ENCODE results near the gene MRPL9.
A peak's percentile ranks its signal among the peaks of the same experiment; 100 is the strongest.

Gene MRPL9

GRCh38 chr1:151718666-151719065 is 44.6 kb downstream of the MRPL9 start:
- peaks cover 9 to 70% (median 46%) of the 10 kb centered on the region in 5 experiments for H3K27me3 ChIP-seq (replicated peaks in 2 of 5; ENCODE audit: control insufficient read depth in 4 of 5, insufficient read depth in 5 of 5, low read length in 4 of 5)
- POLR2A ChIA-PET: no interaction called here
- no peak overlapping the region for H3K4me3 ChIP-seq (ENCODE audit: control insufficient read depth in 1 of 7, extremely low read depth in 1 of 7, insufficient read depth in 4 of 7, low read depth in 2 of 7, low read length in 6 of 7)
- no peak for DNase-seq
- H3K9me3 ChIP-seq (ENCODE audit: control extremely low read depth in 1 of 5, control insufficient read depth in 4 of 5, insufficient read depth in 2 of 5, low read depth in 1 of 5, low read length in 4 of 5): no peaks in the 10 kb centered on the region
- CTCF ChIA-PET: interaction anchor here (1.5 kb wide), 1 partner anchor 16 kb away, joined by 4 read pairs; no protein-coding TSS in a partner anchor
- H3K4me1 ChIP-seq (ENCODE audit: control extremely low read depth in 1 of 4, control insufficient read depth in 4 of 4, insufficient read depth in 4 of 4, low read length in 3 of 4): peaks cover 14 to 27% (median 16%) of the 10 kb centered on the region in 4 experiments
- no peaks in the 10 kb centered on the region for H3K36me3 ChIP-seq (ENCODE audit: control insufficient read depth in 4 of 4, insufficient read depth in 4 of 4, low read length in 3 of 4)
- no peak overlapping the region for H3K27ac ChIP-seq (ENCODE audit: insufficient read depth in 1 of 2, low read depth in 1 of 2, low read length in 2 of 2, poor library complexity in 1 of 2, severe bottlenecking in 2 of 2)
- no CpG with 5 or more reads among the region's 4 CpGs for WGBS (ENCODE audit: insufficient coverage)

GRCh38 chr1:151718011-151718431 is 45.3 kb downstream of the MRPL9 start:
- DNase-seq: no peak
- Histone ChIP-seq H3K9me3 (ENCODE audit: control extremely low read depth in 1 of 5, control insufficient read depth in 4 of 5, insufficient read depth in 2 of 5, low read depth in 1 of 5, low read length in 4 of 5) (no peaks in the 10 kb centered on the region), H3K4me1 (ENCODE audit: control extremely low read depth in 1 of 4, control insufficient read depth in 4 of 4, insufficient read depth in 4 of 4, low read length in 3 of 4) (peaks cover 14 to 27% (median 16%) of the 10 kb centered on the region in 4 experiments), H3K36me3 (ENCODE audit: control insufficient read depth in 4 of 4, insufficient read depth in 4 of 4, low read length in 3 of 4) (no peaks in the 10 kb centered on the region), H3K27me3 (replicated peaks in 2 of 5; ENCODE audit: control insufficient read depth in 4 of 5, insufficient read depth in 5 of 5, low read length in 4 of 5) (peaks cover 9 to 68% (median 46%) of the 10 kb centered on the region in 5 experiments), H3K4me3 (ENCODE audit: control insufficient read depth in 1 of 7, extremely low read depth in 1 of 7, insufficient read depth in 4 of 7, low read depth in 2 of 7, low read length in 6 of 7) (no peak overlapping the region), H3K27ac (ENCODE audit: insufficient read depth in 1 of 2, low read depth in 1 of 2, low read length in 2 of 2, poor library complexity in 1 of 2, severe bottlenecking in 2 of 2) (no peak overlapping the region)
- WGBS (ENCODE audit: insufficient coverage): 69% methylated on average over 2 of the region's 4 CpGs
- POLR2A ChIA-PET: no interaction called here
- CTCF ChIA-PET: interaction anchor here (1.4 to 1.5 kb wide), 3 partner anchors 16 to 163 kb away, joined by 3 to 4 read pairs (median 4); no protein-coding TSS in a partner anchor

- Histone ChIP-seq H3K27ac (ENCODE audit: insufficient read depth in 1 of 2, low read depth in 1 of 2, low read length in 2 of 2, poor library complexity in 1 of 2, severe bottlenecking in 2 of 2) (no peak within 1 kb of the TSS), H3K36me3 (ENCODE audit: control insufficient read depth in 4 of 4, insufficient read depth in 4 of 4, low read length in 3 of 4) (no peaks in the 10 kb centered on the region), H3K4me3 (ENCODE audit: control insufficient read depth in 1 of 7, extremely low read depth in 1 of 7, insufficient read depth in 4 of 7, low read depth in 2 of 7, low read length in 6 of 7) (peak within 1 kb of the TSS in 1 of 7 experiments; percentile 38), H3K4me1 (ENCODE audit: control extremely low read depth in 1 of 4, control insufficient read depth in 4 of 4, insufficient read depth in 4 of 4, low read length in 3 of 4) (peaks cover 14 to 24% (median 15%) of the 10 kb centered on the region in 4 experiments), H3K27me3 (replicated peaks in 2 of 5; ENCODE audit: control insufficient read depth in 4 of 5, insufficient read depth in 5 of 5, low read length in 4 of 5) (peaks cover 7 to 58% (median 39%) of the 10 kb centered on the region in 5 experiments), H3K9me3 (ENCODE audit: control extremely low read depth in 1 of 5, control insufficient read depth in 4 of 5, insufficient read depth in 2 of 5, low read depth in 1 of 5, low read length in 4 of 5) (no peaks in the 10 kb centered on the region)
- ChIA-PET CTCF (interaction anchor here (1.1 to 1.5 kb wide), 3 partner anchors 23 to 164 kb away, joined by 3 to 5 read pairs (median 4); no protein-coding TSS in a partner anchor), POLR2A (no interaction called here)
- DNase-seq: peak; percentile 42 to 72 (median 72)
- WGBS (ENCODE audit: insufficient coverage): 6% methylated on average over 15 of the region's 27 CpGs
These were observed 46.3 kb downstream of the MRPL9 start, which contains the start of gene CELF3 for GRCh38 chr1:151716771-151717631. Gene CELF3, minus strand, starts transcription at chr1:151716803. Its CDS starts 783 bp downstream, at chr1:151716020.

GRCh38 chr1:151716405-151716762 is 46.9 kb downstream of the MRPL9 start:
- Histone ChIP-seq H3K27ac (ENCODE audit: insufficient read depth in 1 of 2, low read depth in 1 of 2, low read length in 2 of 2, poor library complexity in 1 of 2, severe bottlenecking in 2 of 2) (no peak overlapping the region), H3K4me1 (ENCODE audit: control extremely low read depth in 1 of 4, control insufficient read depth in 4 of 4, insufficient read depth in 4 of 4, low read length in 3 of 4) (peaks cover 9 to 18% (median 10%) of the 10 kb centered on the region in 4 experiments), H3K27me3 (replicated peaks in 2 of 5; ENCODE audit: control insufficient read depth in 4 of 5, insufficient read depth in 5 of 5, low read length in 4 of 5) (peaks cover 7 to 54% (median 34%) of the 10 kb centered on the region in 5 experiments), H3K4me3 (ENCODE audit: control insufficient read depth in 1 of 7, extremely low read depth in 1 of 7, insufficient read depth in 4 of 7, low read depth in 2 of 7, low read length in 6 of 7) (no peak overlapping the region), H3K36me3 (ENCODE audit: control insufficient read depth in 4 of 4, insufficient read depth in 4 of 4, low read length in 3 of 4) (no peaks in the 10 kb centered on the region), H3K9me3 (ENCODE audit: control extremely low read depth in 1 of 5, control insufficient read depth in 4 of 5, insufficient read depth in 2 of 5, low read depth in 1 of 5, low read length in 4 of 5) (no peaks in the 10 kb centered on the region)
- ChIA-PET POLR2A (no interaction called here), CTCF (interaction anchor here (0.7 to 1.8 kb wide), 5 partner anchors 19 to 285 kb away, joined by 3 to 5 read pairs (median 4); no protein-coding TSS in a partner anchor)
- no peak for DNase-seq
- 10% methylated on average over 3 of the region's 11 CpGs for WGBS (ENCODE audit: insufficient coverage)

GRCh38 chr1:151715726-151716404 is 47.4 kb downstream of the MRPL9 start:
- 52% methylated on average over 15 of the region's 17 CpGs for WGBS (ENCODE audit: insufficient coverage)
- no peak overlapping the region for H3K4me3 ChIP-seq (ENCODE audit: control insufficient read depth in 1 of 7, extremely low read depth in 1 of 7, insufficient read depth in 4 of 7, low read depth in 2 of 7, low read length in 6 of 7)
- ChIA-PET POLR2A (no interaction called here), CTCF (interaction anchor here (0.7 to 1.8 kb wide), 5 partner anchors 19 to 285 kb away, joined by 3 to 5 read pairs (median 3); no protein-coding TSS in a partner anchor)
- DNase-seq: peak; percentile 35 to 53 (median 48)
- peaks cover 7 to 15% (median 9%) of the 10 kb centered on the region in 4 experiments for H3K4me1 ChIP-seq (ENCODE audit: control extremely low read depth in 1 of 4, control insufficient read depth in 4 of 4, insufficient read depth in 4 of 4, low read length in 3 of 4)
- H3K9me3 ChIP-seq (ENCODE audit: control extremely low read depth in 1 of 5, control insufficient read depth in 4 of 5, insufficient read depth in 2 of 5, low read depth in 1 of 5, low read length in 4 of 5): no peaks in the 10 kb centered on the region
- H3K36me3 ChIP-seq (ENCODE audit: control insufficient read depth in 4 of 4, insufficient read depth in 4 of 4, low read length in 3 of 4): no peaks in the 10 kb centered on the region
- H3K27ac ChIP-seq (ENCODE audit: insufficient read depth in 1 of 2, low read depth in 1 of 2, low read length in 2 of 2, poor library complexity in 1 of 2, severe bottlenecking in 2 of 2): no peak overlapping the region
- peaks cover 7 to 56% (median 34%) of the 10 kb centered on the region in 5 experiments for H3K27me3 ChIP-seq (replicated peaks in 2 of 5; ENCODE audit: control insufficient read depth in 4 of 5, insufficient read depth in 5 of 5, low read length in 4 of 5)

GRCh38 chr1:151714820-151715725 is 48.2 kb downstream of the MRPL9 start:
- Histone ChIP-seq H3K4me1 (ENCODE audit: control extremely low read depth in 1 of 4, control insufficient read depth in 4 of 4, insufficient read depth in 4 of 4, low read length in 3 of 4) (peaks cover under 1 to 7% (median 4%) of the 10 kb centered on the region in 4 experiments), H3K27me3 (replicated peaks in 2 of 5; ENCODE audit: control insufficient read depth in 4 of 5, insufficient read depth in 5 of 5, low read length in 4 of 5) (peaks cover 7 to 56% (median 30%) of the 10 kb centered on the region in 5 experiments), H3K27ac (ENCODE audit: insufficient read depth in 1 of 2, low read depth in 1 of 2, low read length in 2 of 2, poor library complexity in 1 of 2, severe bottlenecking in 2 of 2) (no peak overlapping the region), H3K9me3 (ENCODE audit: control extremely low read depth in 1 of 5, control insufficient read depth in 4 of 5, insufficient read depth in 2 of 5, low read depth in 1 of 5, low read length in 4 of 5) (no peaks in the 10 kb centered on the region), H3K4me3 (ENCODE audit: control insufficient read depth in 1 of 7, extremely low read depth in 1 of 7, insufficient read depth in 4 of 7, low read depth in 2 of 7, low read length in 6 of 7) (no peak overlapping the region), H3K36me3 (ENCODE audit: control insufficient read depth in 4 of 4, insufficient read depth in 4 of 4, low read length in 3 of 4) (no peaks in the 10 kb centered on the region)
- WGBS (ENCODE audit: insufficient coverage): 81% methylated on average over 8 of the region's 10 CpGs
- CTCF ChIA-PET: interaction anchor here (1.0 to 1.8 kb wide), 5 partner anchors 19 to 286 kb away, joined by 3 to 4 read pairs (median 3); no protein-coding TSS in a partner anchor
- peak in 2 of 3 donors; percentile 24 to 58 for DNase-seq
- POLR2A ChIA-PET: no interaction called here

All from common myeloid progenitor, CD34-positive (primary cell).